NCI-H146 treated with DMSO at 0.1 percent for 48 hours (cell line): ENCODE results near the gene C7orf33.

Source experiments
- DNase-seq: peaks from one replicate; lab custom pipeline; 2025; ENCODE audit not compliant: unreplicated experiment; lab: John Stamatoyannopoulos, UW

Gene C7orf33

DNA sequence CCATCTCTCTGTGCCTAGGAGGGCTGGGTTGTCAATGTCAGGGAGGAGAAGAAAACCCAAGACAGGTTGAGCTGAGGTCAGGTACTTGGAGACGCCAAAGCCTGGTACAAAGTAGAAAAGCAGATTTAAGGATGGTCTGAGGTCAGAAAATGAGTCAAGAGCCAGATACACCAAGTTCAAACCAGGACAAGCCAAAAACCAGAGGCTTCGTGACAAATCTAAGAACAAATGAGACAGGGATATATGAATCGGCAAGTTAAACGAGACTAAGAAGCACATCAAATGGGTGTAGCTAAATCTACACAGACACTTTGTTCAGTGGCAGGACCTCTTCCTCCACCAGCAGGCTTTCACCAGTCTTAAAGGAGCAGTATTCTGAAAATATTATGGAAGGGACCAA, 34.2 kb downstream of the C7orf33 start:
- DNase-seq: no peak

- no peak for DNase-seq
Observed at GRCh38 chr7:148625342-148625741, 34.8 kb downstream of the C7orf33 start.

DNA sequence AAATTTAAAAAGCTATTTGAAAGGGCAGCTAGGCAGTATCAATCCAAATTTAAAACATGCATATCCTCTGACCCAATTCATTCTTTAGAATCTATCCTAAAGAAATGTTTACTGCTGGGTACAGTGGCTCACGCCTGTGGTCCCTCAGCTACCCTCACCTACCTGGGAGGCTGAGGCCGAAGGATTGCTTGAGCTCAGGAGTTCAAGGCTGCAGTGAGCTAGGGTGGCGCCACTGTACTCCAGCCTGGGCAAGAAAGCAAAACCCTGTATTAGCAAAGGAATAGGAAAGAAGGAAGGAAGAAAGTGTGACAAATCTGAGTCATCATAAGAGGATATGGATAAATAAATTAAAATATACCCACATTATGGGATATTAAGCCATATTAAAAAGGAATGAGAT, 36.3 kb downstream of the C7orf33 start:
- DNase-seq: no peak

DNA sequence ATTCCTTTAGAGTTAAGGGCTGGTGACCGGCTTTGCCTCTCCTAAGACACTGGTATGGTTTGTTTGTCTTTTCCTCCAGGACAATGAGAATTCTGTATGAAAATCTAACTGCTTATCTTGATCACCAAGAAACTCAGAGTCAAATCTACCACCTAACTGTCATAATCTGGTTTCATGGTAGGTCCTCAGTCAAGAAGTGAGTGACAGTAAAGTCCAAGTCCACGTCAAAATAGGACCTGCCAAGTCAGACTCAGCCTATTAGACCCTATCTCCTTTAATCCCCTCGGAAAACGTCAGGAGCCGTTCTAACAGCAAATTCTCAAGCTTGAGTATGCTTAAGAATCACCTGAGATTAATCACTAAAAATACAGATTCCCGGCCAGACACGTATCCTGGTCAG, 37.4 kb downstream of the C7orf33 start:
- DNase-seq: no peak

GRCh38 chr7:148630078-148630477, 39.5 kb downstream of the C7orf33 start:
- no peak for DNase-seq

GRCh38 chr7:148633761-148634160, 43.2 kb downstream of the C7orf33 start:
- DNase-seq: no peak

DNA sequence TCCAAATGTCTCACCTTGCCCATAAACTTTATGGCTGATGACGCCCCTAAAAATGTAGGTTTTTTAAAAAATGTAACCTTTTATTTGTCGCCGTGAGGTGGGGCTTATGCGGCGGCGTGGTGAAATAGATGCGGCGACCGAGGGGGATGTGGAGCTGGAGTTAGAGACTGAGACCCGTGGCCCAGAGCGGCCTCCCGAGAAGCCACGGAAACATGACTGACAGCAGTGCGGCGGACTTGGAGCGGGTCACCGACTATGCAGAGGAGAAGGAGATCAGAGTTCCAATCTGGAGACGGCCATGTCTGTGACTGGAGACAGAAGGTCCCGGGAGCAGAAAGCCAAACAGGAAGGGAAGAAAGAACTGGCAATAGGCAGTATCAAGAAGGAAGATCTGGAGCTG, 46.5 kb downstream of the C7orf33 start:
- DNase-seq: no peak

DNA sequence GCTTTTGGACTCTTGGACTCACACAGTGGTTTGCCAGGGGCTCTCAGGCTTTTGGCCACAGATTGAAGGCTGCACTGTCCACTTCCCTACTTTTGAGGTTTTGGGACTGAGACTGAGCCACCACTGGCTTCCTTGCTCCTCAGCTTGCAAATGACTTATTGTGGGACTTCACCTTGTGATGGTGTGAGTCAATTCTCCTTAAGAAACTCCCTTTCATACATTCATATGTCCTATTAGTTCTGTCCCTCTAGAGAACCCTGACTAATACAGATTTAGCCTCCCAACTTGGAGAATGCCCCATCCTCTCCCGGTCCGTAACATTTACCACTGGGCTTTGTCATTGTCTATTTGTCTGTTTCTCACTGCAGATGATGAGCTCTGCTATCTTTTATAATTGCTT, 55.3 kb downstream of the C7orf33 start:
- no peak for DNase-seq

DNA sequence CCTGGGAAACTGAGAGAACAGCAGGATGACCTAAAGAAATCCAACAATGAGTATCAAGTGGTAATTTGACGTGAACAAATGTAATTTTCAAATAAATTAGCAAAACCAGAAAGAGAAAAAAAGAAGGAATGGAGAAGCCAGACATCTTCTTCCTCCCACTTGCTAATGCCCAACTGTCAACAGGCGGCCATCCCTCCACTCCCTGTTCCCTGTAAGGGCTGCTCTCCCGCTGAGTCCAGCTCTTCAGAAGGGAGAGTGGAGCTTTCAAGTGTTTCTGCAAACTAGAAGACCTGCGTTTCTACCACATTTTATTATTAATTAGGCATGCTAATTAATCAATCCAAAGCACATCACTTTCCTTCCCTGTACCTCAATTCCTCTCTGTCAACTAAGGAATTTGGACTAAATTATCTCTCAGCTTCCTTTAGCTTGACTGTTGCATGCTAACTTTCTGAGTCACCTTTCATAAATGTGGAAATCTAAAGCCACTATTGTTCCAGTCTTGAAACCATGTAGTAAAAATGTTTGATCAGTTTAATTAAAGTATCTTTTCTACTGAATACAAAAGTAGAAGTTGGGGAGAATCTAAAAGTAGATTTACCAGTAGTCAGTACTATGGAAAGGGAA, 59.8 kb downstream of the C7orf33 start:
- DNase-seq: no peak

- no peak for DNase-seq
Observed at GRCh38 chr7:148652773-148653172, 62.2 kb downstream of the C7orf33 start.

DNA sequence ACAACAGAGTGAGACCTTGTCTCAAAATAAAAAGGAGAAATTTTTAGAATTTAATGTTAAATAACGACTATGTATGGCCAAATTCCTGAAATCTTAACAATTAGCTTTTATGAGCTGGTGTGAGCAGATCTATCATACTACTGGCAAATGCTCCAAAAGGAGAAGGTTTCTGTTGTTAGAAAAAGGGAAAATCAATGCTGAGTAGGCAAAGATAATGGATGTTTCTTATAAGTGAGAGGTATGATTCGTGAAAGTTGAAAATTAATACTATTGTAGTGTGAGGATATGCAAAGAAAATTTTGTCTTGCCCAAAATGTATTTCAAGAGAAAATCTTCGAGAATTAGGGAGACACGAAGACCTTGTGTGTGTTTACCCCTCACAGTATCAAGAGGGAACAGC, 67.4 kb downstream of the C7orf33 start:
- DNase-seq: no peak

GRCh38 chr7:148661471-148661870, 70.9 kb downstream of the C7orf33 start:
- DNase-seq: no peak

DNA sequence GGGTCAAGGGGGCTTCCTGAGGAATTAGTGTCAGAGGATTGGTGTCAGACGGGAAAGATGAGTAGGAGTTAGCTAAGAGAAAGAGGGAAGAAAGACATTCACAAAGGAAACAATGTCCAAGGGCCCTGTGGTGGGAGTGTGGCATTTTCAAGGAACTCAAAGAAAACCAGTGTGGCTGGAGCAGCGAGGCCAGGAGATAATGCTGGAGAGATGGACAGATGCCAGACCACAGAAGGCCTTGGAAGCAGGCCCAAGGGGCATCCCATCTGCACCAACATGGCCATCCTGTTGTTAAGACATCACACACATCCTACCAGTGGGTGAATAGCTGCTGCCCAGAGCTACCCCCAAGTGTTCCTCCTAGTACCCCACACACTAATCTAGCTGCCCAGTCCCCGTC, 72.1 kb downstream of the C7orf33 start:
- DNase-seq: no peak

- DNase-seq: no peak
Observed at GRCh38 chr7:148664324-148664723, 73.8 kb downstream of the C7orf33 start.

DNA sequence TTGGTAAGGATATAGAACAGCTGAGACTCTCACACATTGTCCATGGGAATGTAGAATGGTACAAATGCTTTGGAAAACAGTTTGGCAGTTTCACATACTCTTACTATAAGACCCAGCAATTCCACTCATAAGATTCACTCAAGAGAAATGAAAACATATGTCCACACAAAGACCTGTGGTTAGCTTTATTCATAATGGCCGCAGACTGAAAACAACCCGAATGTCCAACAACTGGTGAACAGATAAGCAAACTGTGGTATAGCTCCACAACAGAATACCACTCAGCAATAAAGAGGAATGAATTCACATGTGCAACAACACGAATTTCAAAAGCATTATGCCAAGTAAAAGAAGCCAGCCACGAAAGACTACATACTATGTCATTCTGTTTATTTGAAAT, 74.7 kb downstream of the C7orf33 start:
- DNase-seq: no peak
